Panc1 (cell line): ENCODE results near the gene AHCTF1. TPM values are rescaled to one million over a fixed set of nuclear protein-coding genes. Genes with fewer than 3 reads are reported as not detected.

Experiments
- ATAC-seq: fragments of 200-7000 bp; cut with Tn5 transposase; 2 replicates; pipeline ENCODE4 v1.9.1; 2020; ENCODE audit warnings: mild to moderate bottlenecking, moderate library complexity
- BruUV-seq: library from RNA; stranded (reverse); fragments of 400-500 nt; replicated peaks from 2 replicates; lab custom pipeline; 2021; lab: Mats Ljungman, UMichigan
- CTCF ChIA-PET: fragments of 300-600 bp; sonication (Branson Sonifier 250); formaldehyde crosslinking; loops from one replicate; lab custom pipeline; 2022; ENCODE audit warnings: antibody characterized with exemption; lab: Charles Lee
- POLR2A ChIA-PET: fragments of 300-600 bp; sonication (Branson Sonifier 250); formaldehyde crosslinking; loops from one replicate; lab custom pipeline; 2022; ENCODE audit warnings: antibody characterized with exemption; lab: Charles Lee
- DNase-seq: peaks from one replicate; pipeline ENCODE4 v3.0.0-alpha.2; 2010; ENCODE audit warnings: low read depth, low spot score
- H3K27ac ChIP-seq: 2 replicates; pipeline ENCODE4 v1.5.1; 2011; ENCODE audit warnings: mild to moderate bottlenecking, low read length, inconsistent platforms
- H3K27me3 ChIP-seq: fragments of 200-500 bp; sonication (Bioruptor generic); 2 replicates; pipeline ENCODE4 v1.6.0; 2014; ENCODE audit warnings: low read length, inconsistent platforms; ENCODE audit not compliant: control insufficient read depth, insufficient read depth
- H3K36me3 ChIP-seq: fragments of 200-500 bp; sonication (Bioruptor generic); 2 replicates; pipeline ENCODE4 v1.5.1; 2014; ENCODE audit warnings: inconsistent platforms, mild to moderate bottlenecking, low read length, moderate library complexity; ENCODE audit not compliant: control insufficient read depth, insufficient read depth
- H3K4me1 ChIP-seq: 2 replicates; pipeline ENCODE4 v1.5.1; 2011; ENCODE audit warnings: inconsistent platforms, mild to moderate bottlenecking, low read length, moderate library complexity; ENCODE audit not compliant: control insufficient read depth, insufficient read depth
- H3K4me3 ChIP-seq, 2 experiments: 2 replicates each; pipeline ENCODE4 v1.5.1; 2011 to 2012; ENCODE audit warnings: low read depth in 2 of 2, low read length in 2 of 2, mild to moderate bottlenecking in 2 of 2, inconsistent platforms in 1 of 2, moderate library complexity in 1 of 2
- H3K9me3 ChIP-seq: fragments of 200-500 bp; sonication (Bioruptor generic); 2 replicates; pipeline ENCODE4 v1.5.1; 2014; ENCODE audit warnings: low read depth, mild to moderate bottlenecking, inconsistent platforms, low read length, moderate library complexity; ENCODE audit not compliant: control insufficient read depth, insufficient read depth
- CTCF ChIP-seq: fragments of 450-650 bp; IDR thresholded peaks from 2 replicates; pipeline ENCODE4 v1.5.1; 2017; ENCODE audit warnings: mild to moderate bottlenecking
- POLR2AphosphoS5 ChIP-seq: IDR thresholded peaks from 2 replicates; pipeline ENCODE4 v1.6.1; 2012; ENCODE audit warnings: mild to moderate bottlenecking, low read depth, low read length, moderate library complexity
- REST ChIP-seq, 2 experiments: IDR thresholded peaks; 2 replicates each; pipeline ENCODE4 v1.6.1; 2011 to 2012; ENCODE audit warnings: low read depth in 2 of 2, control low read depth in 1 of 2, low read length in 1 of 2, mild to moderate bottlenecking in 1 of 2, moderate library complexity in 1 of 2; ENCODE audit not compliant: insufficient read depth in 1 of 2
- SIN3A ChIP-seq: IDR thresholded peaks from 2 replicates; pipeline ENCODE4 v1.6.1; 2012; ENCODE audit warnings: low read depth, mild to moderate bottlenecking, low read length, moderate library complexity, borderline replicate concordance; ENCODE audit not compliant: insufficient read depth
- TCF7L2 ChIP-seq: IDR thresholded peaks from 2 replicates; pipeline ENCODE4 v1.6.1; 2011; ENCODE audit warnings: mild to moderate bottlenecking, low read depth, low read length, inconsistent platforms
- in situ Hi-C: cut with HindIII; loops from 2 replicates; pipeline ENCODE4 v1.10.0; 2016; ENCODE audit warnings: low sequenced_read_pairs, low pct_unique_long_range_greater_than_20kb
- intact Hi-C: fragments of 100-400 bp; cut with micrococcal nuclease; formaldehyde crosslinking; loops from one replicate; pipeline ENCODE4 v1.10.0; 2022; ENCODE audit not compliant: unreplicated experiment
- total RNA-seq: library from RNA; stranded (reverse); gene quantifications from one replicate; pipeline ENCODE4 v1.2.1, GENCODE V29; 2021; ENCODE audit not compliant: unreplicated experiment

The AHCTF1 gene
- total RNA-seq, 1 experiment from 2014 or later, result 49.9 TPM

GRCh38 chr1:246797597-246797996, 134.2 kb downstream of the AHCTF1 start:
- intact Hi-C loops, result no loop called here
- H3K4me3 ChIP-seq, result no peak overlapping the region
- DNase-seq, result no peak
- TF ChIP-seq SIN3A (no peak), POLR2AphosphoS5 (no peak), CTCF (no peak), TCF7L2 (no peak), REST (IDR thresholded peaks at IDR 0.05; ENCODE audit: insufficient read depth in 1 of 2, low read depth in 2 of 2, low read length in 1 of 2) (no peak)
- POLR2A ChIA-PET, result no interaction called here
- no TSS peak for BruUV-seq
- no peaks in the 10 kb centered on the region for H3K4me1 ChIP-seq
- CTCF ChIA-PET, result no interaction called here
- no peaks in the 10 kb centered on the region for H3K36me3 ChIP-seq
- H3K27me3 ChIP-seq, result no peaks in the 10 kb centered on the region
- no peaks in the 10 kb centered on the region for H3K9me3 ChIP-seq
- no peak overlapping the region for H3K27ac ChIP-seq
- in situ Hi-C loops, result no loop called here
- no peak for ATAC-seq

DNA sequence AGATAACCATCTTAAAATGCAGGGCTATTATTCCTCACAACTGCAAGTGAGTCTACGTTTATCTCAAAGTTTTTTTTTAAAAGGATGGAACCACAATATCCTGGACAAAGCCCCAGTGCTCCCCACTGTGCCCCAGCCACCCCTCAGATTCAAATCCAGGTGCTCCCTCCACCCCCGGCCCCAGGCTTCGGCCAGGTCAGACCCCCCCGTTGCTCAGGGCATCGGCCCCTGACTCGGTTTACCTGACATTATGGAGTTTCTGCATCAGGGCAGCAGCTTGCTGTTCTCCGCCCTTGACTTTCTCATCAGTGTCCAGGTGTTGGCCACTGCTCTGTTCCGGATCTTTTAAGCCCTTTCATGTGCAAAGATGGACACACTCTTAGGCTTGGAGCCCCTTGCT, 134.6 kb downstream of the AHCTF1 start:
- in situ Hi-C loops, result no loop called here
- CTCF ChIA-PET, result no interaction called here

More for the DNA sequence above, 134.6 kb downstream of the AHCTF1 start:
- Histone ChIP-seq H3K36me3 (no peaks in the 10 kb centered on the region), H3K9me3 (no peaks in the 10 kb centered on the region), H3K4me3 (no peak overlapping the region), H3K27me3 (no peaks in the 10 kb centered on the region), H3K4me1 (no peaks in the 10 kb centered on the region), H3K27ac (no peak overlapping the region)
- TF ChIP-seq POLR2AphosphoS5 (no peak), CTCF (no peak), TCF7L2 (no peak), REST (IDR thresholded peaks at IDR 0.05; ENCODE audit: insufficient read depth in 1 of 2, low read depth in 2 of 2, low read length in 1 of 2) (no peak), SIN3A (no peak)
- intact Hi-C loops, result no loop called here
- POLR2A ChIA-PET, result interaction anchor here (0.5 kb wide), 1 partner anchor 28 kb away, joined by 9 read pairs; no protein-coding TSS in a partner anchor
- BruUV-seq, result no TSS peak
- ATAC-seq, result no peak
- no peak for DNase-seq
